HepG2 (cell line): ENCODE measurements around the gene ALKBH5. TPM values are rescaled to one million over a fixed set of nuclear protein-coding genes. Genes with fewer than 3 reads are reported as not detected.

Experiments
- ATM ChIP-seq: fragments of 450-650 bp; IDR thresholded peaks from 2 replicates; pipeline ENCODE4 v1.7.1; 2017; ENCODE audit warnings: mild to moderate bottlenecking, borderline replicate concordance
- IRX3 ChIP-seq: sonication (generic); formaldehyde crosslinking; IDR thresholded peaks from 2 replicates; pipeline ENCODE4 v1.8.1; 2023; ENCODE audit warnings: mild to moderate bottlenecking, low read depth, missing genetic modification reagents, borderline replicate concordance
- NCOR1 ChIP-seq: fragments of 200-600 bp; sonication (generic); IDR thresholded peaks from 2 replicates; pipeline ENCODE4 v1.7.0; 2017; ENCODE audit warnings: antibody characterized with exemption, low read length, borderline replicate concordance
- PHF20 ChIP-seq: sonication (generic); formaldehyde crosslinking; IDR thresholded peaks from 2 replicates; pipeline ENCODE4 v1.5.0; 2020; ENCODE audit warnings: mild to moderate bottlenecking, missing genetic modification reagents
- ZNF263 ChIP-seq: sonication (generic); formaldehyde crosslinking; IDR thresholded peaks from 2 replicates; pipeline ENCODE4 v1.4.0; 2020; ENCODE audit warnings: missing genetic modification reagents
- ZNF274 ChIP-seq: sonication (generic); formaldehyde crosslinking; IDR thresholded peaks from 2 replicates; pipeline ENCODE4 v1.5.1; 2020; ENCODE audit warnings: mild to moderate bottlenecking, missing genetic modification reagents
- ZNF431 ChIP-seq: sonication (generic); formaldehyde crosslinking; IDR thresholded peaks from 2 replicates; pipeline ENCODE4 v1.9.0; 2022; ENCODE audit warnings: missing genetic modification reagents, low read depth, mild to moderate bottlenecking, borderline replicate concordance
- polyA plus RNA-seq, 8 experiments: library from polyadenylated mRNA; depleted of rRNA in 3 of 8; stranded (reverse) in 7 of 8; unstranded in 1 of 8; fragments of >200 nt; fragmentation: Illumina TruSeq in 4 of 8; extraction: Trizol in 4 of 8; gene quantifications; 2 replicates each; pipeline versions ENCODE4 v1.2.1 to v1.2.3, GENCODE V29; 2011 to 2016; ENCODE audit warnings: low read depth in 4 of 8, missing spikeins in 1 of 8, mixed read lengths in 1 of 8; ENCODE audit not compliant: insufficient read depth in 1 of 8
- total RNA-seq, 5 experiments: library from RNA; depleted of rRNA; stranded (reverse); fragments of >200 nt; fragmentation: Illumina TruSeq; extraction: Trizol; gene quantifications; 2 replicates each; pipeline ENCODE4 v1.2.3, GENCODE V29; 2016; ENCODE audit warnings: low read depth in 1 of 5
- TF ChIP-seq, protein P1 (sequence below): sonication (generic); formaldehyde crosslinking; IDR thresholded peaks from 2 replicates; pipeline ENCODE4 v1.8.0; 2022; ENCODE audit warnings: missing genetic modification reagents, low read depth, mild to moderate bottlenecking, borderline replicate concordance
- TF ChIP-seq, protein P2 (sequence below): sonication (generic); formaldehyde crosslinking; IDR thresholded peaks from 2 replicates; pipeline ENCODE4 v1.4.0; 2020; ENCODE audit warnings: missing genetic modification reagents
- TF ChIP-seq, protein P3 (sequence below): sonication (generic); formaldehyde crosslinking; IDR thresholded peaks from 2 replicates; pipeline ENCODE4 v1.8.1; 2023; ENCODE audit warnings: mild to moderate bottlenecking, missing genetic modification reagents
- TF ChIP-seq, protein P4 (sequence below): sonication (generic); formaldehyde crosslinking; IDR thresholded peaks from 2 replicates; pipeline ENCODE4 v1.8.0; 2022; ENCODE audit warnings: mild to moderate bottlenecking, missing genetic modification reagents, moderate library complexity
- TF ChIP-seq, protein P5 (sequence below): sonication (generic); formaldehyde crosslinking; IDR thresholded peaks from 2 replicates; pipeline ENCODE4 v1.9.0; 2021; ENCODE audit warnings: missing genetic modification reagents, borderline replicate concordance

The ALKBH5 gene
- total and polyA plus RNA-seq, 2 of the 13 experiments (the other 11 are each of a cell fraction or from before 2014, with no cell fraction given): 68.9 to 76.9 TPM

DNA sequence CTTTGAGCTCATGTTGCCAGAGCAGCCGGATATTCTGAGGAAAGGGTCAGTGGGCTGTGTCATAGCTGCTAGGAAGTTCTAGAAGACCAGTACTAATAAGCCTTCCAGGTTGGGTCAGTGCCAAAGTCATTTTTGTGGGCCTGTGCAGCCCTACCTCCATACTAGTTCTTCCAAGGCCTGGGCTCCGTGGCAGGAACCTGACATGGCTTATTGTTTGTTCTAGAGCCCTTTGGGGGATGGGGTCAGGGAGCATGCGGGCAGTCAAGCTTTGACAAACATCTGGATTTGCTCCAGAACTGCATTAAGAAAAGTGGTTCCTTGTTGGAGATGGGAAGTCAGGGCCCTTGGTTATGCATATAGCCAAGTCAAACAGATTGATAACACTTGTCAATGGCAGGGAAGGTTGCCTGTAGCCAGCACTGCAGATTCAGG lies 7.6 kb downstream of the ALKBH5 start (continued):
- TF ChIP-seq, protein P1, sequence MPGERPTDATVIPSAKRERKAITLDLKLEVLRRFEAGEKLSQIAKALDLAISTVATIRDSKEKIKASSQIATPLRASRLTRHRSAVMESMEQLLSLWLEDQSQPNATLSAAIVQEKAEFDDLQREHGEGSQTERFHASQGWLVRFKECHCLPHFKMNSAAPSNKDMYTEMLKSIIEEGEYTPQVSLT (CRISPR knock-in tag): no peak
- TF ChIP-seq ZNF431: no peak
- no peak for TF ChIP-seq PHF20 (CRISPR knock-in tag)
- TF ChIP-seq ZNF263 (CRISPR knock-in tag): no peak
- TF ChIP-seq, protein P2, sequence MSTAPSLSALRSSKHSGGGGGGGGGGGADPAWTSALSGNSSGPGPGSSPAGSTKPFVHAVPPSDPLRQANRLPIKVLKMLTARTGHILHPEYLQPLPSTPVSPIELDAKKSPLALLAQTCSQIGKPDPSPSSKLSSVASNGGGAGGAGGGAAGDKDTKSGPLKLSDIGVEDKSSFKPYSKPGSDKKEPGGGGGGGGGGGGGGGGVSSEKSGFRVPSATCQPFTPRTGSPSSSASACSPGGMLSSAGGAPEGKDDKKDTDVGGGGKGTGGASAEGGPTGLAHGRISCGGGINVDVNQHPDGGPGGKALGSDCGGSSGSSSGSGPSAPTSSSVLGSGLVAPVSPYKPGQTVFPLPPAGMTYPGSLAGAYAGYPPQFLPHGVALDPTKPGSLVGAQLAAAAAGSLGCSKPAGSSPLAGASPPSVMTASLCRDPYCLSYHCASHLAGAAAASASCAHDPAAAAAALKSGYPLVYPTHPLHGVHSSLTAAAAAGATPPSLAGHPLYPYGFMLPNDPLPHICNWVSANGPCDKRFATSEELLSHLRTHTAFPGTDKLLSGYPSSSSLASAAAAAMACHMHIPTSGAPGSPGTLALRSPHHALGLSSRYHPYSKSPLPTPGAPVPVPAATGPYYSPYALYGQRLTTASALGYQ: no peak
- no peak for TF ChIP-seq IRX3
- TF ChIP-seq ATM: no peak
- TF ChIP-seq, protein P3, sequence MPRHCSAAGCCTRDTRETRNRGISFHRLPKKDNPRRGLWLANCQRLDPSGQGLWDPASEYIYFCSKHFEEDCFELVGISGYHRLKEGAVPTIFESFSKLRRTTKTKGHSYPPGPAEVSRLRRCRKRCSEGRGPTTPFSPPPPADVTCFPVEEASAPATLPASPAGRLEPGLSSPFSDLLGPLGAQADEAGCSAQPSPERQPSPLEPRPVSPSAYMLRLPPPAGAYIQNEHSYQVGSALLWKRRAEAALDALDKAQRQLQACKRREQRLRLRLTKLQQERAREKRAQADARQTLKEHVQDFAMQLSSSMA: no peak
- no peak for TF ChIP-seq ZNF274 (CRISPR knock-in tag)
- TF ChIP-seq, protein P4, sequence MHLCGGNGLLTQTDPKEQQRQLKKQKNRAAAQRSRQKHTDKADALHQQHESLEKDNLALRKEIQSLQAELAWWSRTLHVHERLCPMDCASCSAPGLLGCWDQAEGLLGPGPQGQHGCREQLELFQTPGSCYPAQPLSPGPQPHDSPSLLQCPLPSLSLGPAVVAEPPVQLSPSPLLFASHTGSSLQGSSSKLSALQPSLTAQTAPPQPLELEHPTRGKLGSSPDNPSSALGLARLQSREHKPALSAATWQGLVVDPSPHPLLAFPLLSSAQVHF (CRISPR knock-in tag): no peak
- TF ChIP-seq, protein P5, sequence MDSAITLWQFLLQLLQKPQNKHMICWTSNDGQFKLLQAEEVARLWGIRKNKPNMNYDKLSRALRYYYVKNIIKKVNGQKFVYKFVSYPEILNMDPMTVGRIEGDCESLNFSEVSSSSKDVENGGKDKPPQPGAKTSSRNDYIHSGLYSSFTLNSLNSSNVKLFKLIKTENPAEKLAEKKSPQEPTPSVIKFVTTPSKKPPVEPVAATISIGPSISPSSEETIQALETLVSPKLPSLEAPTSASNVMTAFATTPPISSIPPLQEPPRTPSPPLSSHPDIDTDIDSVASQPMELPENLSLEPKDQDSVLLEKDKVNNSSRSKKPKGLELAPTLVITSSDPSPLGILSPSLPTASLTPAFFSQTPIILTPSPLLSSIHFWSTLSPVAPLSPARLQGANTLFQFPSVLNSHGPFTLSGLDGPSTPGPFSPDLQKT: no peak
- TF ChIP-seq NCOR1: no peak
